ENCODE data around the gene SPEN. TPM values are rescaled to one million over a fixed set of nuclear protein-coding genes. Genes with fewer than 3 reads are reported as not detected.
"Not testable (repeated sequence)": the region's sequence is repeated elsewhere in the genome, so short reads cannot be mapped to it uniquely, and the experiment has no call there.

The SPEN gene
- total and polyA plus RNA-seq, 2 donors: 11.4 to 16.3 TPM

DNA sequence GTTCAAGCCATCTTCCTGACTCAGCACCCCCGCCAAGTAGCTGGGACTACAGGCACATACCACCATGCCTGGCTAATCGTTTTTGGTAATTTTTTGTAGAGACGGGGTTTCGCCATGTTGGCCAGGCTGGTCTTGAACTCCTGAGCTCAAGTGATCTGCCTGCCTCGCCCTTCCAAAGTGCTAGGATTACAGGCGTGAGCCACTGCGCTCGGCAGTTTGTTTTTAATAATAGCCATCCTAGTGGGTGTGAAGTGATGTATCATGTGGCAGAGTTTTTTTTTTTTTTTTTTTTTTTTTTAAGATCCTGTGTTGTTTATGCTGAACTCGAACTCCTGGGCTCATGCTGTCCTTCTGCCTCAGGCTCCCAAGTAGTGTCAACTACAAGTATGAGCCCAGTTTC lies 51.8 kb downstream of the SPEN start:
- 96% methylated on average over 9 of the region's 9 CpGs for WGBS
- Histone ChIP-seq H3K9me3 (ENCODE audit: control insufficient read depth in 2 of 2, insufficient read depth in 1 of 2, low read length in 1 of 2) (no peaks in the 10 kb centered on the region), H3K36me3 (ENCODE audit: control insufficient read depth in 2 of 2, insufficient read depth in 2 of 2, low read length in 1 of 2) (peaks cover 7 to 17% of the 10 kb centered on the region in 2 donors), H3K4me3 (ENCODE audit: low read length in 2 of 2) (no peak overlapping the region), H3K4me1 (ENCODE audit: control insufficient read depth in 2 of 2, insufficient read depth in 2 of 2, low read length in 2 of 2) (no peaks in the 10 kb centered on the region), H3K27ac (ENCODE audit: low read depth in 1 of 2, low read length in 1 of 2) (no peak overlapping the region), H3K27me3 (ENCODE audit: control insufficient read depth in 2 of 2, insufficient read depth in 1 of 2, low read length in 1 of 2) (no peaks in the 10 kb centered on the region)
- no peak for DNase-seq (ENCODE audit: low read depth in 6 of 9, low spot score in 9 of 9)

DNA sequence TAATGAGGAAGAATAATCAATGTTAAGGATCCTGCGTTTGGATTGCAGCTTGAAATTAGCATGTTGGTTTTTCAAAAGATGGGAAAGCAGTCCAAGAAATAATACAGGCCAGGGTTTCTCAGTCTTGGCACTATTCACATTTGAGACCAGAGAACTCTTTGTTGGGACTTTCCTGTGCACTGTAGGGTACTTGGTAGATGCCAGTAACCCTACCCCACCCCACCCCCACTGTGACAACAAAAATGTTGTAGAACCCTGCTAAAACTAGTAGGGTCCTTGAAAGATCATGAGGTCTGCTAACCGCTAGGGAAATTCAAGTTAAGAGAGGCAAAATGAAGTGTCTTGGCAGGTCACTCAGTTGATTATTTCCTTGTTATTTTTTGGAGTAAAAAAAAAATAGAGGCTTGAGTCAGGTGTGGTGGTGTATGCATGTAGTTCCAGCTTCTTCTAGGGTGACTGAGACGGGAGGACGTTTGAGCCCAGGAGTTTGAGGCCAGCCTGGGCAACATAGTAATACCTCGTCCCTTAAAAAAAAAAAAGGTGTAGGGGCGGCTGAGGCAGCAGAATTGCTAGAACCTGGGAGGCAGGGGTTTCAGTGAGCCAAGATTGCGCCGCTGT lies 53.3 kb downstream of the SPEN start:
- no peaks in the 10 kb centered on the region for H3K4me1 ChIP-seq (ENCODE audit: control insufficient read depth in 2 of 2, insufficient read depth in 2 of 2, low read length in 2 of 2)
- H3K4me3 ChIP-seq (ENCODE audit: low read length in 2 of 2): no peak overlapping the region
- 90% methylated on average over 8 of the region's 8 CpGs for WGBS

DNA sequence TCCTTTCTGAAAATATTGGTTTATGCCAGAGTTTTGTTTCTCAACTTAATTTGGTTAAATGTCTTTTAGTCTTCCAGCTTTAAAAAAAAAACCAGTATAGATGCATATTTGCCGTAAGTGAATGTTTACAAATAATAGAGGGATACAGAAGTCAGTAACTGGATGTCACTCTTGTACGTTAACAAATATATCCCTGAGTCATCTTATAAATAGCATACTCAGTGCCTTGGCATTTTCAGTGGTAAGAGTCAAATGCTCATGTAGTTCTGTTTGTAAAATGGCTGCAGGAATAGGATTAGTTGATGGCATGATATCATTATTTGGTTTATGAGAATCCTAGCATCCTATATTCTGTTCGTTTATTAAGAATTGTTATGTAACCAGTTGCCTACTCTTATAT lies 55.4 kb downstream of the SPEN start:
- Histone ChIP-seq H3K27me3 (ENCODE audit: control insufficient read depth in 2 of 2, insufficient read depth in 1 of 2, low read length in 1 of 2) (no peaks in the 10 kb centered on the region), H3K4me3 (ENCODE audit: low read length in 2 of 2) (no peak overlapping the region), H3K36me3 (ENCODE audit: control insufficient read depth in 2 of 2, insufficient read depth in 2 of 2, low read length in 1 of 2) (peaks cover 13 to 16% of the 10 kb centered on the region in 2 donors), H3K9me3 (ENCODE audit: control insufficient read depth in 2 of 2, insufficient read depth in 1 of 2, low read length in 1 of 2) (no peaks in the 10 kb centered on the region), H3K4me1 (ENCODE audit: control insufficient read depth in 2 of 2, insufficient read depth in 2 of 2, low read length in 2 of 2) (no peaks in the 10 kb centered on the region), H3K27ac (ENCODE audit: low read depth in 1 of 2, low read length in 1 of 2) (no peak overlapping the region)
- no peak for DNase-seq (ENCODE audit: low read depth in 6 of 9, low spot score in 9 of 9)
- 95% methylated on average over 3 of the region's 3 CpGs for WGBS

More for the DNA sequence above, 53.3 kb downstream of the SPEN start:
- no peak for DNase-seq (ENCODE audit: low read depth in 6 of 9, low spot score in 9 of 9)
- Histone ChIP-seq H3K9me3 (ENCODE audit: control insufficient read depth in 2 of 2, insufficient read depth in 1 of 2, low read length in 1 of 2) (no peaks in the 10 kb centered on the region), H3K27ac (ENCODE audit: low read depth in 1 of 2, low read length in 1 of 2) (no peak overlapping the region), H3K27me3 (ENCODE audit: control insufficient read depth in 2 of 2, insufficient read depth in 1 of 2, low read length in 1 of 2) (no peaks in the 10 kb centered on the region), H3K36me3 (ENCODE audit: control insufficient read depth in 2 of 2, insufficient read depth in 2 of 2, low read length in 1 of 2) (peaks cover 7 to 17% of the 10 kb centered on the region in 2 donors)

DNA sequence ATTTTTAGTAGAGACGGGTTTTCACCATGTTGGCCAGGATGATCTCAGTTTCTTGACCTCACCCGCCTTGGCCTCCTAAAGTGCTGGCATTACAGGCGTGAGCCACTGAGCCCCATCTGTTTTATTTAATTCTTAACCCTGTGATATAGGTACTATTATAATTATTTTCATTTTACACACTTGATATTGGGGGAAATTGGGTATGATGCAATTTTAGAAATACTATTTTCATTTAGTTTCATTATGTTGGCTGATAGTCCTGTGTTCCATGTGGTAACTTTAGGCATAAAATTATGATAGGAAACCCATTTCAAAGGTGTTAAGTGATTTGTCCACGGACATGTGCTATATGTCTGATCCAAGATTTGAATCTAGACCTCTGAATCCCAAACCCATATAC lies 61.1 kb downstream of the SPEN start:
- H3K4me1 ChIP-seq (ENCODE audit: control insufficient read depth in 2 of 2, insufficient read depth in 2 of 2, low read length in 2 of 2): no peaks in the 10 kb centered on the region
- H3K27me3 ChIP-seq (ENCODE audit: control insufficient read depth in 2 of 2, insufficient read depth in 1 of 2, low read length in 1 of 2): no peaks in the 10 kb centered on the region
- H3K4me3 ChIP-seq (ENCODE audit: low read length in 2 of 2): no peak overlapping the region
- no peaks in the 10 kb centered on the region for H3K9me3 ChIP-seq (ENCODE audit: control insufficient read depth in 2 of 2, insufficient read depth in 1 of 2, low read length in 1 of 2)
- 98% methylated on average over 4 of the region's 4 CpGs for WGBS
- no peak overlapping the region for H3K27ac ChIP-seq (ENCODE audit: low read depth in 1 of 2, low read length in 1 of 2)
- H3K36me3 ChIP-seq (ENCODE audit: control insufficient read depth in 2 of 2, insufficient read depth in 2 of 2, low read length in 1 of 2): peaks cover 19 to 52% of the 10 kb centered on the region in 2 donors
- DNase-seq (ENCODE audit: low read depth in 6 of 9, low spot score in 9 of 9): no peak

DNA sequence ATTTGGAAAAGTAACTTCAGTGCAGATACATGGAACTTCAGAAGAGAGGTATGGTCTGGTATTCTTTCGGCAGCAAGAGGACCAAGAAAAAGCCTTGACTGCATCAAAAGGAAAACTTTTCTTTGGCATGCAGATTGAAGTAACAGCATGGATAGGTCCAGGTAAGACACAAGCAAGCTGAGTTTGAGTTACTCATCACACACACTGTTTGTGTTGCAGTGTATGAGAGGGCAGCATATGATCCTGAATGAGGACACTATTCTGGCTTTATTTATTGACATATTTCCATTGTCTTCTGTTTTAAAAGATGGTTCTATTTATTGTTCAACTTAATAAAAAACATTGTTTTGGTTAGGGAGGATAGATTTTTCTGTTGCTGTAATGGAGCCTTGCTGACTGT lies 63.6 kb downstream of the SPEN start:
- Histone ChIP-seq H3K36me3 (ENCODE audit: control insufficient read depth in 2 of 2, insufficient read depth in 2 of 2, low read length in 1 of 2) (peaks cover 25 to 74% of the 10 kb centered on the region in 2 donors), H3K4me1 (ENCODE audit: control insufficient read depth in 2 of 2, insufficient read depth in 2 of 2, low read length in 2 of 2) (peaks cover 0 to 3% of the 10 kb centered on the region in 2 donors), H3K27ac (ENCODE audit: low read depth in 1 of 2, low read length in 1 of 2) (no peak overlapping the region), H3K27me3 (ENCODE audit: control insufficient read depth in 2 of 2, insufficient read depth in 1 of 2, low read length in 1 of 2) (no peaks in the 10 kb centered on the region), H3K9me3 (ENCODE audit: control insufficient read depth in 2 of 2, insufficient read depth in 1 of 2, low read length in 1 of 2) (no peaks in the 10 kb centered on the region), H3K4me3 (ENCODE audit: low read length in 2 of 2) (no peak overlapping the region)
- DNase-seq (ENCODE audit: low read depth in 6 of 9, low spot score in 9 of 9): no peak
- 99% methylated on average over 1 of the region's 1 CpG for WGBS

DNA sequence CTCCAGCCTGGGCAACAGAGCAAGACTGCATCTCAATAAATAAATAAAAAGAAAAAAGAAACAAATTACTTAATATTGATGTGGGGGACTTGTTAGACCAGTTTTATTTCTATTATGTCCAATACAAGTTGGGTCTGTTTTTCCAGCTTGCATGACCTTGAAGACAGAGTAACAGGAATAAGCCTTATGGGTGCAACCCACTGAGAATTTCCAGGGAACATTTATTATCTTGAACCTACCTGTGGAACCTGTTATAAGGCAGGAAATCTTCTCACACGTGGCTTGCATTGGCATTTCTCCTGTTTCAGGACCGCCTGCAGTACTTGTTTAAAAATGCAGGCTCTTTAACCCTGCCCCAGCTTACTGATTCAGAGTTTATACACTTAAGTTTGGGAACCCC lies 64.4 kb downstream of the SPEN start:
- DNase-seq (ENCODE audit: low read depth in 6 of 9, low spot score in 9 of 9): no peak
- no peaks in the 10 kb centered on the region for H3K9me3 ChIP-seq (ENCODE audit: control insufficient read depth in 2 of 2, insufficient read depth in 1 of 2, low read length in 1 of 2)
- no peak overlapping the region for H3K27ac ChIP-seq (ENCODE audit: low read depth in 1 of 2, low read length in 1 of 2)
- WGBS: over 99% methylated on average over 2 of the region's 2 CpGs
- H3K27me3 ChIP-seq (ENCODE audit: control insufficient read depth in 2 of 2, insufficient read depth in 1 of 2, low read length in 1 of 2): no peaks in the 10 kb centered on the region
- peaks cover 26 to 79% of the 10 kb centered on the region in 2 donors for H3K36me3 ChIP-seq (ENCODE audit: control insufficient read depth in 2 of 2, insufficient read depth in 2 of 2, low read length in 1 of 2)
- no peak overlapping the region for H3K4me3 ChIP-seq (ENCODE audit: low read length in 2 of 2)
- H3K4me1 ChIP-seq (ENCODE audit: control insufficient read depth in 2 of 2, insufficient read depth in 2 of 2, low read length in 2 of 2): peaks cover 0 to 3% of the 10 kb centered on the region in 2 donors

DNA sequence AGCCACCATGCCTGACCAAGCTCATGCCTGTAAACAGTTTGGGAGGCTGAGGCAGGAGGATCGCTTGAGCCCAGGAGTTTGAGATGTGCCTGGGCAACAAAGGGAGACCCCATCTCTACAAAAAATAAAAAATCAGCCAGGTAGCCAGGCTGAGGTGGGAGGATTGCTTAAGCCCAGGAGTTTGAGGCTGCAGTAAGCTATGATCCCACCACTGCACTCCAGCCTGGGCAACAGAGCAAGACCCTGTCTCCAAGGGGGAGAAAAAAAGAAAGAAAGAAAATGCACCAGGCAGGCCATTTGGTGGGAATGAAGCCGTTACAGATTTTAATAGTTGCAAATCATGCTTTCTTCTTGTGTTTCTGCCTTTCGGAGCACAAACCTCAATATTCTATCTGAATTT lies 66.1 kb downstream of the SPEN start:
- WGBS: 97% methylated on average over 3 of the region's 3 CpGs
- H3K27me3 ChIP-seq (ENCODE audit: control insufficient read depth in 2 of 2, insufficient read depth in 1 of 2, low read length in 1 of 2); H3K9me3 ChIP-seq (ENCODE audit: control insufficient read depth in 2 of 2, insufficient read depth in 1 of 2, low read length in 1 of 2); DNase-seq (ENCODE audit: low read depth in 6 of 9, low spot score in 9 of 9); H3K4me1 ChIP-seq (ENCODE audit: control insufficient read depth in 2 of 2, insufficient read depth in 2 of 2, low read length in 2 of 2); H3K4me3 ChIP-seq (ENCODE audit: low read length in 2 of 2); H3K27ac ChIP-seq (ENCODE audit: low read depth in 1 of 2, low read length in 1 of 2): not testable (repeated sequence)
- H3K36me3 ChIP-seq (ENCODE audit: control insufficient read depth in 2 of 2, insufficient read depth in 2 of 2, low read length in 1 of 2): peaks cover 34 to 84% of the 10 kb centered on the region in 2 donors

DNA sequence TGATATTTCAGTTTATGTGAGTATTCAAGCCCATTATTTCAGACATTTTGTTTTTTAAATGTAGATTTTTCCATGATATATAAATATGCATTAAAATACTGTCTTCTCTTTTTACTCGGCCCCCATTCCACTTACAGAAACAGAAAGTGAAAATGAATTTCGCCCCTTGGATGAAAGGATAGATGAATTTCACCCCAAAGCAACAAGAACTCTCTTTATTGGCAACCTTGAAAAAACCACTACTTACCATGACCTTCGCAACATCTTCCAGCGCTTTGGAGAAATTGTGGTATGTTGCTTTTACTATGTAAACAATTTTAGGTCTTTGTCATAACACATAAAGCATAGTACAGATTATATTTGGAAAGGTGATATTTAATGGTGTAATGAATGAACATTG lies 68.5 kb downstream of the SPEN start:
- peak in 1 of 9 donors; percentile 28 for DNase-seq (ENCODE audit: low read depth in 6 of 9, low spot score in 9 of 9)
- H3K36me3 ChIP-seq (ENCODE audit: control insufficient read depth in 2 of 2, insufficient read depth in 2 of 2, low read length in 1 of 2): peaks cover 37 to 89% of the 10 kb centered on the region in 2 donors
- H3K27me3 ChIP-seq (ENCODE audit: control insufficient read depth in 2 of 2, insufficient read depth in 1 of 2, low read length in 1 of 2): no peaks in the 10 kb centered on the region
- H3K9me3 ChIP-seq (ENCODE audit: control insufficient read depth in 2 of 2, insufficient read depth in 1 of 2, low read length in 1 of 2): no peaks in the 10 kb centered on the region
- H3K4me1 ChIP-seq (ENCODE audit: control insufficient read depth in 2 of 2, insufficient read depth in 2 of 2, low read length in 2 of 2): peaks cover 0 to 3% of the 10 kb centered on the region in 2 donors
- WGBS: 55% methylated on average over 4 of the region's 4 CpGs
- H3K4me3 ChIP-seq (ENCODE audit: low read length in 2 of 2): no peak overlapping the region
- no peak overlapping the region for H3K27ac ChIP-seq (ENCODE audit: low read depth in 1 of 2, low read length in 1 of 2)

DNA sequence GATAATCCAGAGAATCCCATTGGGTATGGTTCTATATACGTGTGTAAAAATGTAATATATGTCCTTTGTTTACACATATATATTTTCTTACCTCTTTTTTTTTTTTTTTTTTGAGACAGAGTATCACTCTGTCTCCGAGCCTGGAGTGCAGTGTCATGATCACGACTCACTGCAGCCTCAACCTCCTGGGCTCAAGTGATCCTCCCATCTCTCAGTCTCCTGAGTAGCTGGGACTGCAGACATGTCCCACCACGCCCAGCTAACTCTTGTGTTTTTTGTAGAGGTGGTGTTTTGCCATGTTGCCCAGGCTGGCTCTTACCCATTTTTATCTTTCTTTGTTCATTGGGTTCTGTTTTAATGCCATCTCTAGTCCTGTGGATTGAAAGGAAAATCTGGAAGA lies 68.9 kb downstream of the SPEN start:
- Histone ChIP-seq H3K27ac (ENCODE audit: low read depth in 1 of 2, low read length in 1 of 2) (no peak overlapping the region), H3K9me3 (ENCODE audit: control insufficient read depth in 2 of 2, insufficient read depth in 1 of 2, low read length in 1 of 2) (no peaks in the 10 kb centered on the region), H3K4me1 (ENCODE audit: control insufficient read depth in 2 of 2, insufficient read depth in 2 of 2, low read length in 2 of 2) (peaks cover 0 to 3% of the 10 kb centered on the region in 2 donors), H3K4me3 (ENCODE audit: low read length in 2 of 2) (no peak overlapping the region), H3K36me3 (ENCODE audit: control insufficient read depth in 2 of 2, insufficient read depth in 2 of 2, low read length in 1 of 2) (peaks cover 37 to 89% of the 10 kb centered on the region in 2 donors), H3K27me3 (ENCODE audit: control insufficient read depth in 2 of 2, insufficient read depth in 1 of 2, low read length in 1 of 2) (no peaks in the 10 kb centered on the region)
- WGBS: 90% methylated on average over 4 of the region's 4 CpGs
- DNase-seq (ENCODE audit: low read depth in 6 of 9, low spot score in 9 of 9): no peak
